ENCODE measurements around the gene LYRM1. TPM values are rescaled to one million over a fixed set of nuclear protein-coding genes. Genes with fewer than 3 reads are reported as not detected.

Gene LYRM1
- polyA plus RNA-seq, 1 of the 3 experiments (the other 2 are of a cell fraction): 18.1 TPM

DNA sequence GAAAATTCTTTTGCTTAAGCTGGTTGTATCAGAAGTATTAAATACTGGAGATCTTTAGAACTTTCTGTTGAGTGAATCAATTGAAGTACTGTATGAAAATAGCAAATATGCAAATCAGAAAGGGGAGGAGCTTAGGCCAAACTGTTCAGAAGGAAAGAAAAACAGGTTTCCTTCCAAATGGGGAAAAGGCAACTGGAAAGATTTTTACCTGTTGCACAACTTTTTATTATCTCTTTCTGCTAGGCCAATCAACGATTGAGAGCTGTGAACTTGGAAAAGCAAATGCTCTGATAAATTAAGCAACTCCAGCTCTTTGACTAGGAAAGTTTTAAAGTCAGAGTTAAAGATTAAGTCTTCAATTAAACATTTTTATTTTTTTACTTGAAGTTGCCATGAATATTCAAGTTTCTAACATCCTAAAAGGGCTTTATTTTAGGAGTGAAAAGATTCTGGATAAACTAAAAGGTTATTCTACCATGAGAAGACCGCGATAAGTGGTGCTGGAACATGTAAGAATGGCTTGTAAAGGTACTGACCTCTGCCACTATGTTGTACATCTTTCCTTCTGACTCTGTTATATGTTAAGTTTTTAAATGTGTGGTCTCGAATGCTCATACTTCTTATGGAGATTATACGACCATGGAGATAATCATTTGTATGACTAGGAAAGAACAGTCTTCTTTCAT, 16.9 kb upstream of the LYRM1 start:
- Histone ChIP-seq H3K36me3 (replicated peaks in 1 of 2; ENCODE audit: control insufficient read depth in 1 of 2, insufficient read depth in 2 of 2, low read length in 1 of 2) (no peaks in the 10 kb centered on the region), H3K4me3 (ENCODE audit: low read depth in 2 of 2, low read length in 1 of 2) (no peak overlapping the region), H3K4me2 (no peak overlapping the region), H2AFZ (ENCODE audit: low read depth) (no peak overlapping the region), H3K9me2 (no peaks in the 10 kb centered on the region), H3K27me3 (ENCODE audit: insufficient read depth) (no peaks in the 10 kb centered on the region), H3F3A (replicated peaks; ENCODE audit: insufficient read depth) (peaks cover 21% of the 10 kb centered on the region), H3K9me3 (no peaks in the 10 kb centered on the region), H3K79me2 (ENCODE audit: insufficient read depth) (peaks cover 87% of the 10 kb centered on the region), H3K4me1 (ENCODE audit: control insufficient read depth in 1 of 2, insufficient read depth in 2 of 2, low read depth in 1 of 2, low read length in 1 of 2) (peaks cover 7 to 13% of the 10 kb centered on the region in 2 experiments; a peak in 3 of 4 replicates), H3K9ac (no peak overlapping the region), H3K27ac (ENCODE audit: low read depth in 2 of 2, low read length in 1 of 2) (no peak overlapping the region), H4K20me1 (ENCODE audit: insufficient read depth) (peaks cover 7% of the 10 kb centered on the region; the same call in 1 of the 2 replicates)
- no peak for DNase-seq
- TF ChIP-seq RAD21 (IDR thresholded peaks at IDR 0.05; ENCODE audit: low read length) (no peak), GATA2 (CRISPR knock-in tag; IDR thresholded peaks at IDR 0.05) (no peak), TAF1 (IDR thresholded peaks at IDR 0.05; ENCODE audit: borderline replicate concordance, low read depth, low read length) (no peak), TEAD4 (IDR thresholded peaks at IDR 0.05; ENCODE audit: borderline replicate concordance, insufficient read depth) (no peak), EP300 (IDR thresholded peaks at IDR 0.05; ENCODE audit: borderline replicate concordance in 1 of 2, low read depth in 1 of 2, low read length in 1 of 2) (no peak), SMC3 (IDR thresholded peaks at IDR 0.05; ENCODE audit: low read depth, low read length) (no peak), GABPA (IDR thresholded peaks at IDR 0.05; ENCODE audit: low read depth) (no peak), RXRA (IDR thresholded peaks at IDR 0.05; ENCODE audit: borderline replicate concordance, low read depth) (no peak), YY1 (IDR thresholded peaks at IDR 0.05; ENCODE audit: low read depth) (no peak), RCOR1 (IDR thresholded peaks at IDR 0.05; ENCODE audit: low read length) (no peak), FOXJ3 (CRISPR knock-in tag; IDR thresholded peaks at IDR 0.05) (no peak), ELF1 (IDR thresholded peaks at IDR 0.05) (no peak)
- TF ChIP-seq, protein P1, sequence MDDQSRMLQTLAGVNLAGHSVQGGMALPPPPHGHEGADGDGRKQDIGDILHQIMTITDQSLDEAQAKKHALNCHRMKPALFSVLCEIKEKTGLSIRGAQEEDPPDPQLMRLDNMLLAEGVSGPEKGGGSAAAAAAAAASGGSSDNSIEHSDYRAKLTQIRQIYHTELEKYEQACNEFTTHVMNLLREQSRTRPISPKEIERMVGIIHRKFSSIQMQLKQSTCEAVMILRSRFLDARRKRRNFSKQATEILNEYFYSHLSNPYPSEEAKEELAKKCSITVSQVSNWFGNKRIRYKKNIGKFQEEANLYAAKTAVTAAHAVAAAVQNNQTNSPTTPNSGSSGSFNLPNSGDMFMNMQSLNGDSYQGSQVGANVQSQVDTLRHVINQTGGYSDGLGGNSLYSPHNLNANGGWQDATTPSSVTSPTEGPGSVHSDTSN (IDR thresholded peaks at IDR 0.05): no peak
- TF ChIP-seq, protein P2, sequence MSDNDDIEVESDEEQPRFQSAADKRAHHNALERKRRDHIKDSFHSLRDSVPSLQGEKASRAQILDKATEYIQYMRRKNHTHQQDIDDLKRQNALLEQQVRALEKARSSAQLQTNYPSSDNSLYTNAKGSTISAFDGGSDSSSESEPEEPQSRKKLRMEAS (IDR thresholded peaks at IDR 0.05; ENCODE audit: low read depth): no peak
- TF ChIP-seq, protein P3, sequence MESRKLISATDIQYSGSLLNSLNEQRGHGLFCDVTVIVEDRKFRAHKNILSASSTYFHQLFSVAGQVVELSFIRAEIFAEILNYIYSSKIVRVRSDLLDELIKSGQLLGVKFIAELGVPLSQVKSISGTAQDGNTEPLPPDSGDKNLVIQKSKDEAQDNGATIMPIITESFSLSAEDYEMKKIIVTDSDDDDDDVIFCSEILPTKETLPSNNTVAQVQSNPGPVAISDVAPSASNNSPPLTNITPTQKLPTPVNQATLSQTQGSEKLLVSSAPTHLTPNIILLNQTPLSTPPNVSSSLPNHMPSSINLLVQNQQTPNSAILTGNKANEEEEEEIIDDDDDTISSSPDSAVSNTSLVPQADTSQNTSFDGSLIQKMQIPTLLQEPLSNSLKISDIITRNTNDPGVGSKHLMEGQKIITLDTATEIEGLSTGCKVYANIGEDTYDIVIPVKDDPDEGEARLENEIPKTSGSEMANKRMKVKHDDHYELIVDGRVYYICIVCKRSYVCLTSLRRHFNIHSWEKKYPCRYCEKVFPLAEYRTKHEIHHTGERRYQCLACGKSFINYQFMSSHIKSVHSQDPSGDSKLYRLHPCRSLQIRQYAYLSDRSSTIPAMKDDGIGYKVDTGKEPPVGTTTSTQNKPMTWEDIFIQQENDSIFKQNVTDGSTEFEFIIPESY (IDR thresholded peaks at IDR 0.05; ENCODE audit: borderline replicate concordance, low read depth): no peak
- TF ChIP-seq, protein P4, sequence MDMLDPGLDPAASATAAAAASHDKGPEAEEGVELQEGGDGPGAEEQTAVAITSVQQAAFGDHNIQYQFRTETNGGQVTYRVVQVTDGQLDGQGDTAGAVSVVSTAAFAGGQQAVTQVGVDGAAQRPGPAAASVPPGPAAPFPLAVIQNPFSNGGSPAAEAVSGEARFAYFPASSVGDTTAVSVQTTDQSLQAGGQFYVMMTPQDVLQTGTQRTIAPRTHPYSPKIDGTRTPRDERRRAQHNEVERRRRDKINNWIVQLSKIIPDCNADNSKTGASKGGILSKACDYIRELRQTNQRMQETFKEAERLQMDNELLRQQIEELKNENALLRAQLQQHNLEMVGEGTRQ (IDR thresholded peaks at IDR 0.05; ENCODE audit: borderline replicate concordance, low read depth, low read length): no peak
- TF ChIP-seq, protein P5, sequence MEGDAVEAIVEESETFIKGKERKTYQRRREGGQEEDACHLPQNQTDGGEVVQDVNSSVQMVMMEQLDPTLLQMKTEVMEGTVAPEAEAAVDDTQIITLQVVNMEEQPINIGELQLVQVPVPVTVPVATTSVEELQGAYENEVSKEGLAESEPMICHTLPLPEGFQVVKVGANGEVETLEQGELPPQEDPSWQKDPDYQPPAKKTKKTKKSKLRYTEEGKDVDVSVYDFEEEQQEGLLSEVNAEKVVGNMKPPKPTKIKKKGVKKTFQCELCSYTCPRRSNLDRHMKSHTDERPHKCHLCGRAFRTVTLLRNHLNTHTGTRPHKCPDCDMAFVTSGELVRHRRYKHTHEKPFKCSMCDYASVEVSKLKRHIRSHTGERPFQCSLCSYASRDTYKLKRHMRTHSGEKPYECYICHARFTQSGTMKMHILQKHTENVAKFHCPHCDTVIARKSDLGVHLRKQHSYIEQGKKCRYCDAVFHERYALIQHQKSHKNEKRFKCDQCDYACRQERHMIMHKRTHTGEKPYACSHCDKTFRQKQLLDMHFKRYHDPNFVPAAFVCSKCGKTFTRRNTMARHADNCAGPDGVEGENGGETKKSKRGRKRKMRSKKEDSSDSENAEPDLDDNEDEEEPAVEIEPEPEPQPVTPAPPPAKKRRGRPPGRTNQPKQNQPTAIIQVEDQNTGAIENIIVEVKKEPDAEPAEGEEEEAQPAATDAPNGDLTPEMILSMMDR (IDR thresholded peaks at IDR 0.05): no peak
- TF ChIP-seq, protein P6, sequence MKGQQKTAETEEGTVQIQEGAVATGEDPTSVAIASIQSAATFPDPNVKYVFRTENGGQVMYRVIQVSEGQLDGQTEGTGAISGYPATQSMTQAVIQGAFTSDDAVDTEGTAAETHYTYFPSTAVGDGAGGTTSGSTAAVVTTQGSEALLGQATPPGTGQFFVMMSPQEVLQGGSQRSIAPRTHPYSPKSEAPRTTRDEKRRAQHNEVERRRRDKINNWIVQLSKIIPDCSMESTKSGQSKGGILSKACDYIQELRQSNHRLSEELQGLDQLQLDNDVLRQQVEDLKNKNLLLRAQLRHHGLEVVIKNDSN (IDR thresholded peaks at IDR 0.05; ENCODE audit: borderline replicate concordance, low read depth): no peak
- TF ChIP-seq, protein P7, sequence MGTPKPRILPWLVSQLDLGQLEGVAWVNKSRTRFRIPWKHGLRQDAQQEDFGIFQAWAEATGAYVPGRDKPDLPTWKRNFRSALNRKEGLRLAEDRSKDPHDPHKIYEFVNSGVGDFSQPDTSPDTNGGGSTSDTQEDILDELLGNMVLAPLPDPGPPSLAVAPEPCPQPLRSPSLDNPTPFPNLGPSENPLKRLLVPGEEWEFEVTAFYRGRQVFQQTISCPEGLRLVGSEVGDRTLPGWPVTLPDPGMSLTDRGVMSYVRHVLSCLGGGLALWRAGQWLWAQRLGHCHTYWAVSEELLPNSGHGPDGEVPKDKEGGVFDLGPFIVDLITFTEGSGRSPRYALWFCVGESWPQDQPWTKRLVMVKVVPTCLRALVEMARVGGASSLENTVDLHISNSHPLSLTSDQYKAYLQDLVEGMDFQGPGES (IDR thresholded peaks at IDR 0.05; ENCODE audit: low read depth, low read length): no peak
- CTCF ChIA-PET: interaction anchor here (0.6 to 0.8 kb wide), 3 partner anchors 12 to 144 kb away, joined by 3 read pairs; no protein-coding TSS in a partner anchor
- 90% methylated on average over 5 of the region's 5 CpGs for WGBS (ENCODE audit: low lambda C conversion rate)
- POLR2A ChIA-PET: no interaction called here
